IMR-90 (cell line): ENCODE data around the gene CDHR2. TPM values are rescaled to one million over a fixed set of nuclear protein-coding genes. Genes with fewer than 3 reads are reported as not detected.
A peak's percentile ranks its signal among the peaks of the same experiment; 100 is the strongest.

Source experiments
- ATAC-seq: fragments of 200-7000 bp; cut with Tn5 transposase; 2 replicates; pipeline ENCODE4 v1.9.1; 2020; ENCODE audit warnings: low read depth, mild to moderate bottlenecking, moderate library complexity
- BruUV-seq: library from RNA; stranded (reverse); fragments of 400-500 nt; replicated peaks from 2 replicates; lab custom pipeline; 2021; lab: Mats Ljungman, UMichigan
- CTCF ChIA-PET: fragments of 300-600 bp; formaldehyde crosslinking; extraction: SDS; loops from one replicate; lab custom pipeline; 2021; ENCODE audit warnings: antibody characterized with exemption; lab: Yijun Ruan, JAX
- POLR2A ChIA-PET: fragments of 300-600 bp; sonication (Branson Sonifier 250); formaldehyde crosslinking; loops from one replicate; lab custom pipeline; 2022; ENCODE audit warnings: antibody characterized with exemption; ENCODE audit not compliant: unreplicated experiment; lab: Charles Lee
- DNase-seq: peaks from one replicate; pipeline ENCODE4 v3.0.0; 2013
- H2AFZ ChIP-seq: replicated peaks from 2 replicates; pipeline ENCODE3; 2013; ENCODE audit warnings: low read length, mild to moderate bottlenecking; ENCODE audit not compliant: poor library complexity
- H2AK5ac ChIP-seq: 2 replicates; pipeline ENCODE4 v1.6.1; 2013; ENCODE audit warnings: low read depth, low read length, inconsistent platforms
- H2AK9ac ChIP-seq: replicated peaks from 2 replicates; pipeline ENCODE3; 2013; ENCODE audit warnings: mild to moderate bottlenecking, low read depth, low read length, moderate library complexity; ENCODE audit not compliant: poor library complexity
- H2BK120ac ChIP-seq: 2 replicates; pipeline ENCODE4 v1.6.1; 2013; ENCODE audit warnings: low read depth, low read length, inconsistent platforms
- H2BK15ac ChIP-seq: 3 replicates; pipeline ENCODE4 v1.6.1; 2013; ENCODE audit warnings: low read depth, low read length, inconsistent platforms
- H2BK20ac ChIP-seq: 2 replicates; pipeline ENCODE4 v1.6.1; 2013; ENCODE audit warnings: low read depth, mild to moderate bottlenecking, inconsistent platforms, low read length, moderate library complexity
- H2BK5ac ChIP-seq: 2 replicates; pipeline ENCODE4 v1.6.1; 2013; ENCODE audit warnings: mild to moderate bottlenecking, low read depth, low read length, inconsistent platforms; ENCODE audit not compliant: poor library complexity, severe bottlenecking
- H3K14ac ChIP-seq: replicated peaks from 2 replicates; pipeline ENCODE4 v1.6.1; 2013; ENCODE audit warnings: low read depth, low read length, inconsistent platforms
- H3K18ac ChIP-seq: 2 replicates; pipeline ENCODE4 v1.6.1; 2013; ENCODE audit warnings: low read depth, low read length, control low read depth
- H3K23ac ChIP-seq: 2 replicates; pipeline ENCODE4 v1.6.1; 2013; ENCODE audit warnings: low read depth, low read length, inconsistent platforms
- H3K27ac ChIP-seq: 2 replicates; pipeline ENCODE4 v1.5.1; 2013; ENCODE audit warnings: mild to moderate bottlenecking, control low read depth, low read length; ENCODE audit not compliant: insufficient read depth
- H3K27me3 ChIP-seq: 2 replicates; pipeline ENCODE4 v1.6.1; 2013; ENCODE audit warnings: low read length; ENCODE audit not compliant: control insufficient read depth, insufficient read depth
- H3K36me3 ChIP-seq: 2 replicates; pipeline ENCODE4 v1.6.1; 2013; ENCODE audit warnings: low read length, mixed read lengths; ENCODE audit not compliant: control insufficient read depth, insufficient read depth
- H3K4ac ChIP-seq: 2 replicates; pipeline ENCODE4 v1.6.1; 2013; ENCODE audit warnings: low read depth, low read length, inconsistent platforms
- H3K4me1 ChIP-seq: 2 replicates; pipeline ENCODE4 v1.6.1; 2013; ENCODE audit warnings: low read length, mixed read lengths; ENCODE audit not compliant: control insufficient read depth, insufficient read depth
- H3K4me2 ChIP-seq: 2 replicates; pipeline ENCODE4 v1.6.1; 2013; ENCODE audit warnings: low read depth, mild to moderate bottlenecking, control low read depth, low read length, moderate library complexity
- H3K4me3 ChIP-seq: 2 replicates; pipeline ENCODE4 v1.5.1; 2013; ENCODE audit warnings: low read depth, mild to moderate bottlenecking, control low read depth, low read length, moderate library complexity; ENCODE audit not compliant: insufficient read depth
- H3K56ac ChIP-seq: 2 replicates; pipeline ENCODE4 v1.6.1; 2013; ENCODE audit warnings: low read length, inconsistent platforms; ENCODE audit not compliant: insufficient read depth; ENCODE audit errors: extremely low read depth
- H3K79me1 ChIP-seq, 2 experiments: 2 replicates each; pipeline ENCODE4 v1.6.1; 2013; ENCODE audit warnings: low read length in 2 of 2, inconsistent platforms in 1 of 2, low read depth in 1 of 2
- H3K9ac ChIP-seq: 2 replicates; pipeline ENCODE4 v1.6.1; 2013; ENCODE audit warnings: low read depth, low read length, control low read depth
- H3K9me1 ChIP-seq: 2 replicates; pipeline ENCODE4 v1.6.1; 2013; ENCODE audit warnings: low read length, inconsistent platforms; ENCODE audit not compliant: insufficient read depth
- H3K9me3 ChIP-seq: 2 replicates; pipeline ENCODE4 v1.6.1; 2013; ENCODE audit warnings: low read length; ENCODE audit not compliant: control insufficient read depth, insufficient read depth
- H4K20me1 ChIP-seq: 2 replicates; pipeline ENCODE4 v1.6.1; 2013; ENCODE audit warnings: low read length, inconsistent platforms; ENCODE audit not compliant: insufficient read depth
- H4K5ac ChIP-seq: 2 replicates; pipeline ENCODE4 v1.6.1; 2013; ENCODE audit warnings: mild to moderate bottlenecking, low read depth, low read length, control low read depth
- H4K8ac ChIP-seq, 2 experiments: 2 replicates each; pipeline ENCODE4 v1.6.1; 2013; ENCODE audit warnings: low read depth in 2 of 2, low read length in 2 of 2, control low read depth in 1 of 2, inconsistent platforms in 1 of 2
- H4K91ac ChIP-seq: 2 replicates; pipeline ENCODE4 v1.6.1; 2013; ENCODE audit warnings: low read depth, low read length, inconsistent platforms; ENCODE audit not compliant: insufficient read depth
- BHLHE40 ChIP-seq: fragments of 150-350 bp; IDR thresholded peaks from 2 replicates; pipeline ENCODE4 v1.6.1; 2016; ENCODE audit warnings: mild to moderate bottlenecking, low read depth, low read length
- CEBPB ChIP-seq: IDR thresholded peaks from 2 replicates; pipeline ENCODE4 v1.6.1; 2012; ENCODE audit warnings: low read depth, low read length, improper control_type of control experiment
- CHD1 ChIP-seq: IDR thresholded peaks from 2 replicates; pipeline ENCODE4 v1.6.1; 2012; ENCODE audit warnings: low read depth, low read length, improper control_type of control experiment
- MAFK ChIP-seq: IDR thresholded peaks from 2 replicates; pipeline ENCODE4 v1.6.1; 2012; ENCODE audit warnings: low read depth, low read length, improper control_type of control experiment
- MAZ ChIP-seq: IDR thresholded peaks from 2 replicates; pipeline ENCODE4 v1.6.1; 2012; ENCODE audit warnings: low read depth, mild to moderate bottlenecking, low read length, improper control_type of control experiment, moderate library complexity, borderline replicate concordance
- MXI1 ChIP-seq: IDR thresholded peaks from 2 replicates; pipeline ENCODE4 v1.6.1; 2012; ENCODE audit warnings: low read depth, mild to moderate bottlenecking, low read length, moderate library complexity, borderline replicate concordance
- NFE2L2 ChIP-seq: fragments of 150-350 bp; IDR thresholded peaks from 2 replicates; pipeline ENCODE4 v1.6.1; 2016; ENCODE audit warnings: low read depth, mild to moderate bottlenecking, low read length
- POLR2A ChIP-seq: IDR thresholded peaks from 2 replicates; pipeline ENCODE4 v1.6.1; 2012; ENCODE audit warnings: mild to moderate bottlenecking, low read depth, low read length
- RAD21 ChIP-seq: IDR thresholded peaks from 2 replicates; pipeline ENCODE4 v1.6.1; 2012; ENCODE audit warnings: low read length, improper control_type of control experiment
- RFX5 ChIP-seq: IDR thresholded peaks from 2 replicates; pipeline ENCODE4 v1.8.0; 2012; ENCODE audit warnings: low read depth, mild to moderate bottlenecking, low read length, moderate library complexity
- WGBS, 2 experiments: methylation state at CpG; one replicate each; pipeline versions ENCODE4 v1.1.5 to v1.1.7; 2013; ENCODE audit warnings: missing lambda C conversion rate in 2 of 2; ENCODE audit not compliant: insufficient read length in 1 of 2; ENCODE audit errors: extremely low coverage in 2 of 2; 5-methylcytosine and 5-hydroxymethylcytosine counted together
- dilution Hi-C: fragments of 300-500 bp; cut with HindIII; formaldehyde crosslinking; loops from one replicate; pipeline ENCODE4 v1.14.3; 2018; ENCODE audit warnings: low sequenced_read_pairs; ENCODE audit not compliant: unreplicated experiment
- in situ Hi-C: fragments of 300-500 bp; cut with MboI; formaldehyde crosslinking; loops from 3 replicates; pipeline ENCODE4 v1.14.3; 2019; ENCODE audit warnings: low sequenced_read_pairs, inconsistent platforms, mixed read lengths
- intact Hi-C: fragments of 100-400 bp; cut with micrococcal nuclease; formaldehyde crosslinking; loops from 2 replicates; pipeline ENCODE4 v1.10.0; 2022
- polyA plus RNA-seq, 3 experiments: library from polyadenylated mRNA; depleted of rRNA; stranded (reverse); fragments of >200 nt; gene quantifications; 2 replicates each; pipeline ENCODE4 v1.2.3, GENCODE V29; 2012; ENCODE audit warnings: low replicate concordance in 1 of 3
- total RNA-seq: library from RNA; depleted of rRNA; stranded (reverse); fragments of >200 nt; gene quantifications from 2 replicates; pipeline ENCODE4 v1.2.3, GENCODE V29; 2012
- TF ChIP-seq, protein P1 (sequence below): fragments of 150-350 bp; IDR thresholded peaks from 2 replicates; pipeline ENCODE4 v1.6.1; 2016; ENCODE audit warnings: low read depth, mild to moderate bottlenecking, low read length, moderate library complexity, borderline replicate concordance
- TF ChIP-seq, protein P2 (sequence below): conservative IDR thresholded peaks from 2 replicates; pipeline ENCODE4 v1.5.1; 2012; ENCODE audit warnings: mild to moderate bottlenecking, low read depth, low read length, improper control_type of control experiment
- TF ChIP-seq, protein P3 (sequence below): fragments of 150-350 bp; IDR thresholded peaks from 2 replicates; pipeline ENCODE4 v1.6.1; 2017; ENCODE audit warnings: mild to moderate bottlenecking, antibody characterized with exemption, low read length, low read depth

CDHR2 gene
- total and polyA plus RNA-seq, 2 of the 4 experiments (the other 2 are of a cell fraction): not detected

DNA sequence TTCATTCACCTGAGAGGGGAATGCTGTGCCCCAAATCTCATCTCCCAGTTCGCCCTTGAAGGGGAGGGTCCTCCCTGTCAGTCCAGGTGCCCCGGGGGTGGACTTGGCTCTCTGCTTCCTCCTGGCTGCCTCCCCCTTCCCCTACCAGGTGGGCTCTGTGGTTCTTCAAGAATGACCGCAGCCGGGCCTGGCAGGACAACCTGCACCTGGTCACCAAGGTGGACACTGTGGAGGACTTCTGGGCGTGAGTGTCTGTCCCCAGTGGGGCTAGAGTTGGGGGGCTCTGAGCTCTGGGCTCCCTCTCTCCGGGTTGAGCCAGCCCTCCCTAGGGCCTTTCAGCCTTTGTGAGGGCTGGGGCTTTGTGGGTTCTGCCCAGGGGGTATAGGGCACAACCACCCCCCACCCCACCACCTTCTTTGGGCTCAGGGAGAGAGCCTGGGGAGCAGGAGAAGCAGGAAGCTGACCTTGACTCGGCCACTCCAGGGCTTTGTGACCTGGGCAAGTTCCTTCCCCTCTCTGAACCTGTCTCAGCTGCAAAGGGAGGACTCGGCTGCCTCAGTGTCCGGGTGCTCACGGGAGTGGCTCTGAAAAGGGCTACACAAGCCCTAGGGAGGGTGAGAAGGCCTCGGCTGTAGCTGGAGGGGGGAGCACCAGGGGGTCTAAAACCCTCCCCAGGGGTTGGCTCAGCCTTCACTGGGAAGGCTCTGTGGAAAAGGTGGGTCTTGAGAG, 94.5 kb downstream of the CDHR2 start (continued):
- TF ChIP-seq MAZ: no peak

DNA sequence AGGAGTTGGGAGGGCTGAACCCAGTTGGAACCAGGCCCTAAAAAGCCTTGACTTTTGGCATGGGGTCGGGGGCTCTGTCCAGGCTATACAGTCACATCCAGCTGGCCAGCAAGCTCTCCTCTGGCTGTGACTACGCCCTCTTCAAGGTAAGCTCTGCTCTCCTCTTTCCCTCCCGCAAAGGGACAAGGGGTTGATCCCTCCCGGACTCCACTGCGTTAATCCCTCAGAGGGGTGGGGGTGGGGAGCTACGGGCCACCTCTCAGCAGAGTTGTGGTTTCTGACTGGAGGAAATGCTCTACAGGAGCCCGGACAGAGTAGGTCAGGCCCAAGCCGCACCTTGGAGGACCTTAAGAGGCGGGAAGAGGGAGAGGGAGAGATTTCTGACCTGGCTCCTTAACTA, 95.2 kb downstream of the CDHR2 start:
- no peak overlapping the region for H3K4ac ChIP-seq
- DNase-seq (no peak), ATAC-seq (no peak)
- peaks cover 7% of the 10 kb centered on the region for H4K20me1 ChIP-seq
- peaks cover 10% of the 10 kb centered on the region; the same call in 1 of the 2 replicates for H3K9me1 ChIP-seq
- H3K27ac ChIP-seq: no peak overlapping the region
- CTCF ChIA-PET: no interaction called here
- H2AFZ ChIP-seq: peak overlapping the region; percentile 14
- H3K56ac ChIP-seq: no peak overlapping the region
- peaks cover 10% of the 10 kb centered on the region; the same call in 1 of the 2 replicates for H3K4me1 ChIP-seq
- H2BK5ac ChIP-seq: no peak overlapping the region
- in situ Hi-C loops: no loop called here
- no peak overlapping the region for H3K18ac ChIP-seq
- no peak overlapping the region for H3K4me3 ChIP-seq
- no peak overlapping the region for H3K4me2 ChIP-seq
- dilution Hi-C loops: no loop called here
- no peak overlapping the region for H3K14ac ChIP-seq
- no peak overlapping the region for H2BK15ac ChIP-seq
- no peak overlapping the region for H2BK20ac ChIP-seq
- no peak overlapping the region for H3K23ac ChIP-seq
- POLR2A ChIA-PET: no interaction called here
- H4K91ac ChIP-seq: no peak overlapping the region
- intact Hi-C loops: loop anchor here (10.0 kb wide), 1 partner anchor 229 kb away; the partner anchor contains the start of gene CLTB
- H2AK9ac ChIP-seq: no peak overlapping the region
- H4K8ac ChIP-seq: no peak overlapping the region
- peaks cover 13% of the 10 kb centered on the region for H3K27me3 ChIP-seq
- H3K9me3 ChIP-seq: no peaks in the 10 kb centered on the region
- no peak overlapping the region for H2AK5ac ChIP-seq
- BruUV-seq: no TSS peak
- H3K9ac ChIP-seq: no peak overlapping the region
- H4K5ac ChIP-seq: no peak overlapping the region
- no peak overlapping the region for H2BK120ac ChIP-seq
- no peaks in the 10 kb centered on the region for H3K36me3 ChIP-seq
- WGBS, 2 experiments: no CpG with 5 or more reads among the region's 9 CpGs
- H3K79me1 ChIP-seq: peaks cover 4 to 16% of the 10 kb centered on the region in 2 experiments
- TF ChIP-seq, protein P1, sequence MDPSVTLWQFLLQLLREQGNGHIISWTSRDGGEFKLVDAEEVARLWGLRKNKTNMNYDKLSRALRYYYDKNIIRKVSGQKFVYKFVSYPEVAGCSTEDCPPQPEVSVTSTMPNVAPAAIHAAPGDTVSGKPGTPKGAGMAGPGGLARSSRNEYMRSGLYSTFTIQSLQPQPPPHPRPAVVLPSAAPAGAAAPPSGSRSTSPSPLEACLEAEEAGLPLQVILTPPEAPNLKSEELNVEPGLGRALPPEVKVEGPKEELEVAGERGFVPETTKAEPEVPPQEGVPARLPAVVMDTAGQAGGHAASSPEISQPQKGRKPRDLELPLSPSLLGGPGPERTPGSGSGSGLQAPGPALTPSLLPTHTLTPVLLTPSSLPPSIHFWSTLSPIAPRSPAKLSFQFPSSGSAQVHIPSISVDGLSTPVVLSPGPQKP: no peak
- no peak for TF ChIP-seq MXI1
- no peak for TF ChIP-seq MAZ
- TF ChIP-seq RFX5: no peak
- no peak for TF ChIP-seq CEBPB
- TF ChIP-seq, protein P2, sequence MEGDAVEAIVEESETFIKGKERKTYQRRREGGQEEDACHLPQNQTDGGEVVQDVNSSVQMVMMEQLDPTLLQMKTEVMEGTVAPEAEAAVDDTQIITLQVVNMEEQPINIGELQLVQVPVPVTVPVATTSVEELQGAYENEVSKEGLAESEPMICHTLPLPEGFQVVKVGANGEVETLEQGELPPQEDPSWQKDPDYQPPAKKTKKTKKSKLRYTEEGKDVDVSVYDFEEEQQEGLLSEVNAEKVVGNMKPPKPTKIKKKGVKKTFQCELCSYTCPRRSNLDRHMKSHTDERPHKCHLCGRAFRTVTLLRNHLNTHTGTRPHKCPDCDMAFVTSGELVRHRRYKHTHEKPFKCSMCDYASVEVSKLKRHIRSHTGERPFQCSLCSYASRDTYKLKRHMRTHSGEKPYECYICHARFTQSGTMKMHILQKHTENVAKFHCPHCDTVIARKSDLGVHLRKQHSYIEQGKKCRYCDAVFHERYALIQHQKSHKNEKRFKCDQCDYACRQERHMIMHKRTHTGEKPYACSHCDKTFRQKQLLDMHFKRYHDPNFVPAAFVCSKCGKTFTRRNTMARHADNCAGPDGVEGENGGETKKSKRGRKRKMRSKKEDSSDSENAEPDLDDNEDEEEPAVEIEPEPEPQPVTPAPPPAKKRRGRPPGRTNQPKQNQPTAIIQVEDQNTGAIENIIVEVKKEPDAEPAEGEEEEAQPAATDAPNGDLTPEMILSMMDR: no peak
- no peak for TF ChIP-seq MAFK
- no peak for TF ChIP-seq CHD1
- TF ChIP-seq BHLHE40: no peak
- no peak for TF ChIP-seq POLR2A
- TF ChIP-seq, protein P3, sequence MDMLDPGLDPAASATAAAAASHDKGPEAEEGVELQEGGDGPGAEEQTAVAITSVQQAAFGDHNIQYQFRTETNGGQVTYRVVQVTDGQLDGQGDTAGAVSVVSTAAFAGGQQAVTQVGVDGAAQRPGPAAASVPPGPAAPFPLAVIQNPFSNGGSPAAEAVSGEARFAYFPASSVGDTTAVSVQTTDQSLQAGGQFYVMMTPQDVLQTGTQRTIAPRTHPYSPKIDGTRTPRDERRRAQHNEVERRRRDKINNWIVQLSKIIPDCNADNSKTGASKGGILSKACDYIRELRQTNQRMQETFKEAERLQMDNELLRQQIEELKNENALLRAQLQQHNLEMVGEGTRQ: no peak
- TF ChIP-seq RAD21: no peak
- TF ChIP-seq NFE2L2: no peak
